Measurements from ENCODE around the gene SHROOM3. TPM values are rescaled to one million over a fixed set of nuclear protein-coding genes. Genes with fewer than 3 reads are reported as not detected.
A peak's percentile ranks its signal among the peaks of the same experiment; 100 is the strongest.

Gene SHROOM3
- total and polyA plus RNA-seq, 7 donors: 5.1 to 71.0 (median 28.2) TPM

- H3K27ac ChIP-seq: no peak overlapping the region
- DNase-seq: no peak
- H3K9me3 ChIP-seq: peaks cover 0 to 6% (median 0%) of the 10 kb centered on the region in 4 donors
- no peak for TF ChIP-seq POLR2A (IDR thresholded peaks at IDR 0.05)
- WGBS, 2 donors: 97 to 99% methylated on average over 1 of the region's 1 CpG
- H3K4me3 ChIP-seq: no peak overlapping the region
- H3K27me3 ChIP-seq: no peaks in the 10 kb centered on the region
- intact Hi-C loops (cut with DNase I): no loop called here
- no peaks in the 10 kb centered on the region for H3K4me1 ChIP-seq
- no peaks in the 10 kb centered on the region for H3K36me3 ChIP-seq
Measured at GRCh38 chr4:76806757-76807156, 371.7 kb downstream of the SHROOM3 start.

DNA sequence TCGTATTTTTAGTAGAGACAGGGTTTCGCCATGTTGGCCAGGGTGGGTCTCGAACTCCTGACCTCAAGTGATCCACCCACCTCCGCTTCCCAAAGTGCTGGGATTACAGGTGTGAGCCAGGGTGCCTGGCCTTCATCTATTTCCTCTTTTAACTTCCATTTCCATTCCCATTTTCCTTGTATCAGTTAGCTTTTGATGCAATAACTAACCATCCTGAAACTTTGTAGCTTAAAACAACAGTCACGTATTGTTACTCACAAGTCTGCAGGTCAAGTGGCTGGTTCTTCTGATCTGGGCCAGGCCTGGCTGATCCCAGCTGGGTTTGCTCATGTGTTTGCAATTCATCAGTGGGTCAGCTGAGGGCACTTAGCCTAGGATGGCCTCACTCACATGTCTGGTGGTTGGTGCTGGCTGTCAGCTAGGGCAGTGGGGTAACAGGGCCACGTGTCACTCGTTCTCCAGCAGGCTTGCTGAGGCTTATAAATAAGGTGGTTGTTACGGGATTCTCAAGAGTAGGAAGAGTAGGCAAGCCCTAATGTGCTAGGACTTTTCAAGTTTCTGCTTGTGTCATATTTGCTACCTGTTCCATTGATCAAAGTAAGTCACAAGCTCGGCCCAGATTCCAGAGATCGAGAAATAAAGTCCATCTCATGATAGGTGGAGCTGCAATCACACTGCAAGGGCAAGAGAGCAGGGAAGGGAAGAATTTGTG lies 374.7 kb downstream of the SHROOM3 start:
- intact Hi-C loops (cut with DNase I): no loop called here

DNA sequence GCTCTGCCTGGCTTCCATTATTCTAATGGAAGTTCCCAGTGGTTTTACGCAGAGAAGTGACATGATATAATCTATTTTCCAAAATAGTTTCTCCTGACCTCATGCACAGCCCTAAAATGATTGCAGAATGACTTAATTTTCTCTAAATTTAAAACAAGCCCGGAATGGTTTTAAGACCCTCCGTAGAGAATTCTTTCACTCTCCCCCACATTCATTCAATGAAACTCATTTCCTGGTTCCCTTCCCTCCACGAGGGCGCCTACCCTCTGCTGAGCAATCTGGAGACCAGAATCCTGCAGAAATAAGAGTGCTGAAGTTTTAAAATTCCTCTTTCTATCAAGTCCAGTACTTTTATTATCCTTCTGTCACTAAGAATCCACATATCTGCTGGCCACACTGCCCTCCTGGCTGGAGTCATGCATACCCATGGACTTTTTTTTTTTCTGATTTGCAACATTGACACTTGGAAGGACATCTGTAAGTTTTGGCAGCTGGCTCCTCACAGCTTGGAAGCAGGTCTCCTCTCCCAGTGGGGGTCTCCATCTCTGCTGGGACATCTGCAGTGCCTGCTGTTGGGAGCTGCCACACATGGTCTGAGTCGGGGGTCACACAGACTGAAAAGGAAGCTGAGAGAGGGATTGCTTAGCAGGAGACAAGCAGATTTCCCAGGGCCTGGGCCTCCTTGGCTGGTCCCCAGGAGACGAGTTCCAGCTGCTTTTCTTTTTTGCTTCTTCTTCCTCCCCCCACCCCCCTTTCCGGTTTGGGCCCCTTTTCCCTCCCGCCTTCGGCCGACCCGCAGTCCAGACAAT lies 376.8 kb downstream of the SHROOM3 start:
- intact Hi-C loops (cut with DNase I): no loop called here
- TF ChIP-seq CTCF (IDR thresholded peaks at IDR 0.05) (no peak), EP300 (IDR thresholded peaks at IDR 0.05) (no peak), POLR2AphosphoS5 (IDR thresholded peaks at IDR 0.05) (no peak), POLR2A (IDR thresholded peaks at IDR 0.05) (no peak)
- Histone ChIP-seq H3K9me3 (peaks cover 0 to 6% (median 0%) of the 10 kb centered on the region in 4 donors), H3K27ac (peak overlapping the region in 1 of 4 donors; percentile 51), H3K27me3 (no peaks in the 10 kb centered on the region), H3K36me3 (no peaks in the 10 kb centered on the region), H3K4me1 (no peaks in the 10 kb centered on the region), H3K4me3 (no peak overlapping the region)
- WGBS, 2 donors: 59 to 78% methylated on average over 12 of the region's 12 CpGs
- DNase-seq: peak; percentile 78

More for the DNA sequence above, 374.7 kb downstream of the SHROOM3 start:
- no peaks in the 10 kb centered on the region for H3K4me1 ChIP-seq
- no peak for DNase-seq
- no peaks in the 10 kb centered on the region for H3K36me3 ChIP-seq
- H3K9me3 ChIP-seq: peaks cover 0 to 6% (median 0%) of the 10 kb centered on the region in 4 donors
- no peak overlapping the region for H3K27ac ChIP-seq
- no peaks in the 10 kb centered on the region for H3K27me3 ChIP-seq
- no peak overlapping the region for H3K4me3 ChIP-seq
- TF ChIP-seq CTCF (IDR thresholded peaks at IDR 0.05) (no peak), EP300 (IDR thresholded peaks at IDR 0.05) (no peak), POLR2AphosphoS5 (IDR thresholded peaks at IDR 0.05) (no peak), POLR2A (IDR thresholded peaks at IDR 0.05) (no peak)
- WGBS, 2 donors: 84 to 88% methylated on average over 10 of the region's 10 CpGs

GRCh38 chr4:76813070-76813469 lies 378.0 kb downstream of the SHROOM3 start:
- Histone ChIP-seq H3K4me1 (no peaks in the 10 kb centered on the region), H3K36me3 (no peaks in the 10 kb centered on the region), H3K4me3 (no peak overlapping the region), H3K27ac (peak overlapping the region in 1 of 4 donors; percentile 51), H3K27me3 (no peaks in the 10 kb centered on the region), H3K9me3 (peaks cover 0 to 4% (median 0%) of the 10 kb centered on the region in 4 donors)
- WGBS, 2 donors: 94 to 96% methylated on average over 4 of the region's 4 CpGs
- DNase-seq: no peak
- intact Hi-C loops (cut with DNase I): no loop called here
- TF ChIP-seq POLR2A (IDR thresholded peaks at IDR 0.05) (no peak), POLR2AphosphoS5 (IDR thresholded peaks at IDR 0.05) (no peak), EP300 (IDR thresholded peaks at IDR 0.05) (no peak), CTCF (IDR thresholded peaks at IDR 0.05) (no peak)

DNA sequence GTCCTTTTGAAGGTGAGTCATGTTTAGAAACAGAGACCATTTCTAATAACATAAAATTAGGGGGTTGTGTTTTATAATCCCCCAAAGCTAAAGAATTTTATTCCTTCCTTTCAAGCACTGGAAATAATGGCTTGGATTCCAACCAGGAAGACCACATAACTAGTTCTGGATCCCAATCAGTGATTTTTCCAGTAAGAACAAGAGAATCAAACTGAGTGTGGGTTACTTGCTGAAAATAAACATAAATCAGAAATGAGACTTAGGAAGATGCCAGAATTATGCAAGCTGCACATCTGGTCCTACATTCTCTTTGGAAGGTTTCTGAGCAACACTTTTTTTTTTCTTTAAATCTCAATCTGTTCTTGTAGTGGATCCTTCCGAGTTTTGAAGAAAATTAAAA lies 386.6 kb downstream of the SHROOM3 start:
- DNase-seq: no peak
- no peaks in the 10 kb centered on the region for H3K27me3 ChIP-seq
- no peak overlapping the region for H3K4me3 ChIP-seq
- no peaks in the 10 kb centered on the region for H3K9me3 ChIP-seq
- no peak for TF ChIP-seq POLR2AphosphoS5 (IDR thresholded peaks at IDR 0.05)
- no peak for TF ChIP-seq CTCF (IDR thresholded peaks at IDR 0.05)
- TF ChIP-seq EP300 (IDR thresholded peaks at IDR 0.05): no peak
- TF ChIP-seq POLR2A (IDR thresholded peaks at IDR 0.05): no peak
- 78 to 90% methylated on average over 1 of the region's 1 CpG for WGBS, 2 donors
- intact Hi-C loops (cut with DNase I): no loop called here
- H3K36me3 ChIP-seq: no peaks in the 10 kb centered on the region
- no peaks in the 10 kb centered on the region for H3K4me1 ChIP-seq
- no peak overlapping the region for H3K27ac ChIP-seq
